OCI-LY7 (cell line): ENCODE results near the gene TCFL5. TPM values are rescaled to one million over a fixed set of nuclear protein-coding genes. Genes with fewer than 3 reads are reported as not detected.

ENCODE experiments used
- BruUV-seq: library from RNA; stranded (reverse); fragments of 400-500 nt; replicated peaks from 2 replicates; lab custom pipeline; 2021; lab: Mats Ljungman, UMichigan
- CTCF ChIA-PET: fragments of 300-600 bp; sonication (Branson Sonifier 250); formaldehyde crosslinking; loops from one replicate; lab custom pipeline; 2022; ENCODE audit warnings: antibody characterized with exemption; ENCODE audit not compliant: unreplicated experiment; lab: Charles Lee
- POLR2A ChIA-PET: fragments of 300-600 bp; sonication (Branson Sonifier 250); formaldehyde crosslinking; loops from one replicate; lab custom pipeline; 2022; ENCODE audit warnings: antibody characterized with exemption; lab: Charles Lee
- DNase-seq: peaks from one replicate; pipeline ENCODE4 v3.0.0-alpha.2; 2015; ENCODE audit warnings: low spot score
- H2AFZ ChIP-seq: fragments of 200-600 bp; sonication (generic), shearing (Covaris generic); 2 replicates; pipeline ENCODE4 v1.6.1; 2014; ENCODE audit warnings: mild to moderate bottlenecking, antibody characterized with exemption, low read length, moderate library complexity
- H3K27ac ChIP-seq: fragments of 200-600 bp; sonication (generic); 2 replicates; pipeline ENCODE4 v1.5.1; 2014; ENCODE audit warnings: mixed run types, low read depth, mild to moderate bottlenecking, moderate library complexity, low read length, inconsistent platforms; ENCODE audit not compliant: poor library complexity, severe bottlenecking
- H3K36me3 ChIP-seq: fragments of 200-600 bp; sonication (generic); 2 replicates; pipeline ENCODE4 v1.6.1; 2014; ENCODE audit warnings: mild to moderate bottlenecking, antibody characterized with exemption, low read length, moderate library complexity, mixed read lengths; ENCODE audit not compliant: insufficient read depth
- H3K4me1 ChIP-seq: fragments of 200-600 bp; sonication (generic); 2 replicates; pipeline ENCODE4 v1.5.1; 2014; ENCODE audit warnings: mild to moderate bottlenecking, low read length; ENCODE audit not compliant: insufficient read depth, poor library complexity, severe bottlenecking
- H3K4me2 ChIP-seq: fragments of 200-600 bp; sonication (generic); 2 replicates; pipeline ENCODE4 v1.6.1; 2014; ENCODE audit warnings: mild to moderate bottlenecking, low read length
- H3K4me3 ChIP-seq: fragments of 200-600 bp; sonication (generic); 2 replicates; pipeline ENCODE4 v1.5.1; 2014; ENCODE audit warnings: mild to moderate bottlenecking, low read depth, low read length; ENCODE audit not compliant: poor library complexity, severe bottlenecking
- H3K79me2 ChIP-seq: fragments of 200-600 bp; sonication (generic); 2 replicates; pipeline ENCODE4 v1.6.1; 2016; ENCODE audit warnings: low read depth, mild to moderate bottlenecking, low read length, moderate library complexity, mixed read lengths; ENCODE audit not compliant: insufficient read depth
- H3K9me2 ChIP-seq: fragments of 200-600 bp; sonication (generic); 2 replicates; pipeline ENCODE4 v1.6.1; 2016; ENCODE audit warnings: mild to moderate bottlenecking, low read length, mixed read lengths; ENCODE audit not compliant: insufficient read depth
- H3K9me3 ChIP-seq: fragments of 200-600 bp; sonication (generic); 2 replicates; pipeline ENCODE4 v1.6.1; 2014; ENCODE audit warnings: mild to moderate bottlenecking, mixed run types, low read length, mixed read lengths
- H4K20me1 ChIP-seq: fragments of 200-600 bp; sonication (generic); 2 replicates; pipeline ENCODE4 v1.6.1; 2014; ENCODE audit warnings: mild to moderate bottlenecking, antibody characterized with exemption, low read length, moderate library complexity, mixed read lengths; ENCODE audit not compliant: insufficient read depth
- EZH2phosphoT487 ChIP-seq: fragments of 200-600 bp; sonication (generic); IDR thresholded peaks from 2 replicates; pipeline ENCODE4 v1.6.1; 2018; ENCODE audit warnings: low read depth, borderline replicate concordance, mild to moderate bottlenecking, mixed run types, antibody characterized with exemption, low read length, moderate library complexity, mixed read lengths
- intact Hi-C: fragments of 100-400 bp; cut with micrococcal nuclease; formaldehyde crosslinking; loops from one replicate; pipeline ENCODE4 v1.10.0; 2022; ENCODE audit not compliant: unreplicated experiment
- total RNA-seq, 2 experiments: library from RNA; depleted of rRNA in 1 of 2; stranded (reverse); fragments of >200 nt in 1 of 2; shearing (Covaris generic) in 1 of 2; gene quantifications; 2 replicates each; pipeline ENCODE4 v1.2.3, GENCODE V29; 2014 to 2022
- TF ChIP-seq, protein P1 (sequence below): fragments of 200-600 bp; sonication (generic); conservative IDR thresholded peaks from 2 replicates; pipeline ENCODE4 v1.5.1; 2014; ENCODE audit warnings: mild to moderate bottlenecking, antibody characterized with exemption, low read length, moderate library complexity, mixed read lengths

The TCFL5 gene
- total RNA-seq, 2 experiments from 2014 or later: 8.7 to 9.5 TPM

DNA sequence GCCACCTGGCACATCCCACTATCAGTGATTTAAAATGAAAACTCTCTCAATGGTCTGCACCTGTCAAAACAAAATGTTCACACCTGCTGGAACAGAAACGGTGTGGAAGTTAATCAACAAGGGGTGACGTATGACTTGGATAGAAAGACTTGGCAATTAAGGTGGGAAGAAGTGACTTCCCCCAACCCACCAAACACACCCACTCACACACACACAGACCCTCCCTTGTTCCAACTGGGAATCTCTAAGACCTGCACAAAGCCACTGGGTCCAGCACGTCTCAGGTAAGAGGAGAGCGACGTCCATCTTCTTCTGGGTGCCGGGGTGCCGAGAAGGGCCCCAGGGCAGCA is 25.1 kb upstream of the TCFL5 start:
- Histone ChIP-seq H2AFZ (no peak overlapping the region), H3K9me3 (no peaks in the 10 kb centered on the region), H3K36me3 (peaks cover 75% of the 10 kb centered on the region), H4K20me1 (no peaks in the 10 kb centered on the region), H3K79me2 (no peaks in the 10 kb centered on the region), H3K27ac (no peak overlapping the region), H3K4me3 (no peak overlapping the region), H3K4me2 (no peak overlapping the region), H3K4me1 (no peaks in the 10 kb centered on the region), H3K9me2 (no peaks in the 10 kb centered on the region)
- ChIA-PET POLR2A (interaction anchor here (1.0 kb wide), 1 partner anchor 19 kb away, joined by 3 read pairs; no protein-coding TSS in a partner anchor), CTCF (no interaction called here)
- no peak for DNase-seq
- intact Hi-C loops: no loop called here
- TF ChIP-seq, protein P1, sequence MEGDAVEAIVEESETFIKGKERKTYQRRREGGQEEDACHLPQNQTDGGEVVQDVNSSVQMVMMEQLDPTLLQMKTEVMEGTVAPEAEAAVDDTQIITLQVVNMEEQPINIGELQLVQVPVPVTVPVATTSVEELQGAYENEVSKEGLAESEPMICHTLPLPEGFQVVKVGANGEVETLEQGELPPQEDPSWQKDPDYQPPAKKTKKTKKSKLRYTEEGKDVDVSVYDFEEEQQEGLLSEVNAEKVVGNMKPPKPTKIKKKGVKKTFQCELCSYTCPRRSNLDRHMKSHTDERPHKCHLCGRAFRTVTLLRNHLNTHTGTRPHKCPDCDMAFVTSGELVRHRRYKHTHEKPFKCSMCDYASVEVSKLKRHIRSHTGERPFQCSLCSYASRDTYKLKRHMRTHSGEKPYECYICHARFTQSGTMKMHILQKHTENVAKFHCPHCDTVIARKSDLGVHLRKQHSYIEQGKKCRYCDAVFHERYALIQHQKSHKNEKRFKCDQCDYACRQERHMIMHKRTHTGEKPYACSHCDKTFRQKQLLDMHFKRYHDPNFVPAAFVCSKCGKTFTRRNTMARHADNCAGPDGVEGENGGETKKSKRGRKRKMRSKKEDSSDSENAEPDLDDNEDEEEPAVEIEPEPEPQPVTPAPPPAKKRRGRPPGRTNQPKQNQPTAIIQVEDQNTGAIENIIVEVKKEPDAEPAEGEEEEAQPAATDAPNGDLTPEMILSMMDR: no peak
- TF ChIP-seq EZH2phosphoT487: no peak
- no TSS peak for BruUV-seq

DNA sequence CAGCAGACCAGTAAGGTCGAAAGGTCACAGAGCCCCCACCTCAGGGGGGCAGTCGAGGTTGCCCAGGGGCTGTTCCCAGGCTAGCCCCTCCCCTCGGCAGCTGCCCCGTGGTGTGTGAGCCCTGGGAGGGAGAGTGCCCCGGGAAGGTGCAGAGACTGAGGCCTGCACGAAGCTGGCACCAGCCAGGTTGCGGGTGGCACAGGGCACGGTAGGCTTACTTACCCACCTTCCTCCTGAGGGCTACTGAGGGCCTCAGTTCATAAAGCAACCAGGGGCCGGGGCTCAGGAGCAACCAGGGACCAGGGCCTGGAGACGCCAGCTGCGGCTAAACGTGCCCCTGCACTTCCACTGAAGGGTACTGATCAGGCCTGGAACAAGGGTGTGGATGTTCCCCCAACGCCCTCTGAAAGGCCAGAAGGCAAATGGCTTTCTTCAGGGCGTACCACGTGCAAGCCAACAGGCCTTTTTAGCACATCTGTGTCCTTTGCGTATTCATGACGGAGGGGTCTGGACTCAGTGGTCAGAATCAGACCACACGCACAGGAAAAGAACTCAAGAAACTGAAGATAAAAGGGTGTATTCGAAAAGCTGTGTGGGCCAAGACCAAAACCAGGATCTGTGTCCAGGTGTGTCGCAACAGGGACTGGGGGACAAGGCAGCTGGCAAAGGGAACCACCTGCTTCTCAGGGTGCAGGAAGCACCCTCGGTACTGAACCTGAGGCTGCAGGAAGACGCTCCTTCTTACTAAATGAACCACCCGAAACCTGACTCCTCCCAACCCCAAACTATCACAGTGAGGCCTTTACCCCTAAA is 24.5 kb upstream of the TCFL5 start:
- CTCF ChIA-PET: no interaction called here
- H3K4me3 ChIP-seq: no peak overlapping the region
- H3K36me3 ChIP-seq: peaks cover 74% of the 10 kb centered on the region
- no peak for TF ChIP-seq EZH2phosphoT487
- TF ChIP-seq, protein P1: no peak
- no peak for DNase-seq
- no peaks in the 10 kb centered on the region for H4K20me1 ChIP-seq
- POLR2A ChIA-PET: interaction anchor here (0.7 kb wide), 1 partner anchor 24 kb away, joined by 3 read pairs; the partner anchor contains the start of gene TCFL5
- BruUV-seq: no TSS peak
- no peaks in the 10 kb centered on the region for H3K4me1 ChIP-seq
- no peaks in the 10 kb centered on the region for H3K79me2 ChIP-seq
- no peak overlapping the region for H2AFZ ChIP-seq
- intact Hi-C loops: no loop called here
- H3K9me3 ChIP-seq: no peaks in the 10 kb centered on the region
- H3K27ac ChIP-seq: no peak overlapping the region
- H3K4me2 ChIP-seq: no peak overlapping the region
- no peaks in the 10 kb centered on the region for H3K9me2 ChIP-seq
